Activated T-cell treated with anti-CD3 and anti-CD28 coated beads, Interleukin-2, amount 50 U/mL, for 72 hours (primary cell): ENCODE data around the gene EBP. TPM values are rescaled to one million over a fixed set of nuclear protein-coding genes. Genes with fewer than 3 reads are reported as not detected.
"Not testable (repeated sequence)": the region's sequence is repeated elsewhere in the genome, so short reads cannot be mapped to it uniquely, and the experiment has no call there.

ENCODE experiments used
- ATAC-seq, 2 donors: fragments of 150-1000 bp; cut with Tn5 transposase; replicated peaks in 1 of 2; 2 replicates each; pipeline ENCODE4 v1.10.0; 2021; ENCODE audit warnings: moderate library complexity in 2 of 2, mild to moderate bottlenecking in 1 of 2
- DNase-seq, 2 donors: peaks; one replicate each; pipeline ENCODE4 v3.0.0; 2021 to 2022; ENCODE audit warnings: mixed read lengths in 1 of 2
- H3K27ac Mint-ChIP-seq: one replicate; pipeline ENCODE4 v1.8.0; 2022; ENCODE audit warnings: mild to moderate bottlenecking, moderate library complexity, mixed read lengths
- H3K27me3 Mint-ChIP-seq: one replicate; pipeline ENCODE4 v1.8.0; 2022; ENCODE audit warnings: low read depth, mixed read lengths
- H3K36me3 Mint-ChIP-seq, 2 donors: one replicate each; pipeline ENCODE4 v1.8.0; 2022; ENCODE audit warnings: mixed read lengths in 2 of 2, mild to moderate bottlenecking in 1 of 2; ENCODE audit not compliant: insufficient read depth in 2 of 2
- H3K4me1 Mint-ChIP-seq: one replicate; pipeline ENCODE4 v1.8.0; 2022; ENCODE audit warnings: low read depth, mixed read lengths
- H3K4me3 Mint-ChIP-seq, 2 donors: one replicate each; pipeline ENCODE4 v1.8.0; 2022; ENCODE audit warnings: mild to moderate bottlenecking in 2 of 2, mixed read lengths in 2 of 2, moderate library complexity in 2 of 2
- H3K9me3 Mint-ChIP-seq, 2 donors: one replicate each; pipeline ENCODE4 v1.8.0; 2022; ENCODE audit warnings: mixed read lengths in 2 of 2
- total RNA-seq, 2 donors: library from RNA; stranded (reverse); gene quantifications; one replicate each; pipeline ENCODE4 v1.2.3, GENCODE V29; 2022

EBP gene
- total RNA-seq, 2 donors from 2014 or later: 112 to 113 TPM

- not testable (repeated sequence) for H3K36me3 Mint-ChIP-seq, H3K4me3 Mint-ChIP-seq, H3K9me3 Mint-ChIP-seq, ATAC-seq, H3K27me3 Mint-ChIP-seq, DNase-seq
- Mint-ChIP-seq H3K27ac (peak overlapping the region; percentile 48), H3K4me1 (peaks cover 14% of the 10 kb centered on the region)
Observed at GRCh38 chrX:48519481-48519880, 2.1 kb upstream of the EBP start.

- DNase-seq (peak; percentile 22), ATAC-seq (no peak)
- Mint-ChIP-seq H3K27ac (peak overlapping the region; percentile 95), H3K27me3 (no peaks in the 10 kb centered on the region), H3K4me1 (peaks cover 18% of the 10 kb centered on the region), H3K9me3 (no peaks in the 10 kb centered on the region), H3K4me3 (peak overlapping the region; percentile 86 to 91), H3K36me3 (peaks cover 6% of the 10 kb centered on the region in 2 donors)
Observed at GRCh38 chrX:48520455-48520854, 1.2 kb upstream of the EBP start.

DNA sequence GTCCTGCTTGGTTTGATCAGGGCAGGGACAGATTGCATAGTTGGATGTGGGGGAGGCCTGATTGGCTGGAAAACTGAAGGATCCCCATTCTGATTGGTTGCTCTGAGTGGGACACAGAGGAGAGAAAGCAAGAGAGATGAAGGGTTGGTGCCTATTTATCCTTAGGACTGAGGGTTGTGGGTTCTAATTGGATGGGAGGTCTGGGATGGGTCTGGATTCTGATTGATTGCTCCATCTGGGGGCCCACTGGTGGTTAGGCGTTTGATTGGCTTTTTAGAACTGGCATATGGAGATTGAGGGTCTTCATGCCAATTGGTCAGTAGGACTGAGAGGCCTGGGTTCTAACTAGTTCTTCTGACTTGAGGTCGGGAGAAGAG, 644 bp upstream of the EBP start:
- H3K36me3 Mint-ChIP-seq: peaks cover 6% of the 10 kb centered on the region in 2 donors
- peak overlapping the region; percentile 95 for H3K27ac Mint-ChIP-seq
- H3K4me1 Mint-ChIP-seq: peaks cover 18% of the 10 kb centered on the region
- H3K4me3 Mint-ChIP-seq: peak overlapping the region; percentile 86 to 91
- ATAC-seq (no peak), DNase-seq (no peak)
- H3K9me3 Mint-ChIP-seq: no peaks in the 10 kb centered on the region
- no peaks in the 10 kb centered on the region for H3K27me3 Mint-ChIP-seq

DNA sequence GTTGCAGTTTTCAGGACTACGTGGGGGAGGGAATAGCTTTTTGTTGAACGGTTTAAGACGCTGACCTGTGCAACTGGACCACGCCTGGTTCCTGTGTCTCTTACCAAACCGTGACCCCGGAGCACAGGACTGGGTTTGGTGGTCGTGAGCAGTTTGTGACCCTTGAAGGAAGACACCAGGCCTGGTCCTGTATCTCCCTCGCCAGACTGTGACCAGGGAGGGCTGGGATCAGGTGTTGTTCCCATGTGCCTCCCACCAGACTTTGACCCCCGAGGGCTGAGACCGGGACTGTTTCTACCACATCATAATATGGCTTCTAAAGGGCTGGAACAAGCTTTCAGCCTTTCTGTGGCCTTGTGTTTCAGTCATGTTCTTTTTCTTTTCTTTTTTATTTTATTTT, 683 bp downstream of the EBP start:
- H3K4me1 Mint-ChIP-seq: peaks cover 24% of the 10 kb centered on the region
- peaks cover 9 to 14% of the 10 kb centered on the region in 2 donors for H3K36me3 Mint-ChIP-seq
- DNase-seq (no peak), ATAC-seq (no peak)
- H3K27me3 Mint-ChIP-seq: no peaks in the 10 kb centered on the region
- H3K4me3 Mint-ChIP-seq: peak overlapping the region; percentile 86 to 91
- H3K9me3 Mint-ChIP-seq: no peaks in the 10 kb centered on the region
- H3K27ac Mint-ChIP-seq: peak overlapping the region; percentile 91

GRCh38 chrX:48523682-48524081, 2.1 kb downstream of the EBP start:
- Mint-ChIP-seq H3K4me3 (peak overlapping the region; percentile 55 to 60), H3K36me3 (peaks cover 15 to 25% of the 10 kb centered on the region in 2 donors), H3K27ac (peak overlapping the region; percentile 8), H3K9me3 (no peaks in the 10 kb centered on the region), H3K27me3 (no peaks in the 10 kb centered on the region), H3K4me1 (peaks cover 24% of the 10 kb centered on the region)
- ATAC-seq (no peak), DNase-seq (no peak)

- not testable (repeated sequence) for H3K27ac Mint-ChIP-seq, H3K4me3 Mint-ChIP-seq, H3K27me3 Mint-ChIP-seq, DNase-seq, H3K9me3 Mint-ChIP-seq, ATAC-seq
- H3K36me3 Mint-ChIP-seq: peaks cover 17 to 29% of the 10 kb centered on the region in 2 donors
- H3K4me1 Mint-ChIP-seq: peaks cover 19% of the 10 kb centered on the region
Observed at GRCh38 chrX:48525853-48526252, 4.2 kb downstream of the EBP start.

DNA sequence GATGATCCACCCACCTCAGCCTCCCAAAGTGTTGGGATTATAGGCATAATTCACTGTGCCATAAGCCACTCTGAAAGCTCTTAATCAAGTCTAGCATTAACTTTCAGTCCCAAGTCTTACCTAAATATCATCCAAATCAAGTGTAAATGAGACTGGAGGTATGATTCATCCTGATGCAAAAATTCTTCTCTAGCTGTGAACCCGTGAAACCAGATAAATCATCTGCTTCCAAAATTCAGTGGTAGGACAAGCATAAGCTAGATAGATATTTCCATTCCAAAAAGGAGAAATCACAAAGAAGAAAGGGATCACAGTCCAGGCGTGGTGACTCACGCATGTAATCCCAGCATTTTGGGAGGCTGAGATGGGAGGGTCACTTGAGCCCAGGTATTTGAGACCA, 9.1 kb downstream of the EBP start:
- ATAC-seq: no peak
- no peaks in the 10 kb centered on the region for H3K27me3 Mint-ChIP-seq
- peaks cover 16% of the 10 kb centered on the region for H3K4me1 Mint-ChIP-seq
- H3K9me3 Mint-ChIP-seq: no peaks in the 10 kb centered on the region
- no peak overlapping the region for H3K27ac Mint-ChIP-seq
- DNase-seq: no peak
- H3K36me3 Mint-ChIP-seq: peaks cover 11 to 23% of the 10 kb centered on the region in 2 donors
- peak overlapping the region in 1 of 2 donors; percentile 33 for H3K4me3 Mint-ChIP-seq

- peak; percentile 14 to 17 for DNase-seq
- no peaks in the 10 kb centered on the region for H3K27me3 Mint-ChIP-seq
- H3K27ac Mint-ChIP-seq: peak overlapping the region; percentile 80
- ATAC-seq: peak; percentile 55 to 78
- H3K4me1 Mint-ChIP-seq: peaks cover 13% of the 10 kb centered on the region
- H3K36me3 Mint-ChIP-seq: peaks cover 11 to 20% of the 10 kb centered on the region in 2 donors
- H3K9me3 Mint-ChIP-seq: no peaks in the 10 kb centered on the region
- H3K4me3 Mint-ChIP-seq: peak overlapping the region in 1 of 2 donors; percentile 66
Observed at GRCh38 chrX:48531358-48531959, 9.9 kb downstream of the EBP start.

GRCh38 chrX:48532161-48532560, 10.6 kb downstream of the EBP start:
- H3K4me3 Mint-ChIP-seq: peak overlapping the region in 1 of 2 donors; percentile 66
- ATAC-seq (no peak), DNase-seq (no peak)
- peaks cover 10% of the 10 kb centered on the region for H3K4me1 Mint-ChIP-seq
- no peaks in the 10 kb centered on the region for H3K9me3 Mint-ChIP-seq
- no peaks in the 10 kb centered on the region for H3K27me3 Mint-ChIP-seq
- H3K27ac Mint-ChIP-seq: peak overlapping the region; percentile 80
- peaks cover 8 to 16% of the 10 kb centered on the region in 2 donors for H3K36me3 Mint-ChIP-seq

- no peak for DNase-seq
- Mint-ChIP-seq H3K27ac (no peak overlapping the region), H3K36me3 (peaks cover 7 to 9% of the 10 kb centered on the region in 2 donors), H3K4me3 (no peak overlapping the region), H3K4me1 (peaks cover 10% of the 10 kb centered on the region), H3K27me3 (no peaks in the 10 kb centered on the region), H3K9me3 (no peaks in the 10 kb centered on the region)
- peak in 1 of 2 donors; percentile 37 for ATAC-seq
Observed at GRCh38 chrX:48533165-48533564, 11.6 kb downstream of the EBP start.

- Mint-ChIP-seq H3K4me1 (peaks cover 17% of the 10 kb centered on the region), H3K9me3 (no peaks in the 10 kb centered on the region), H3K27ac (no peak overlapping the region), H3K36me3 (peaks cover 3 to 6% of the 10 kb centered on the region in 2 donors), H3K4me3 (peak overlapping the region; percentile 82 to 99), H3K27me3 (no peaks in the 10 kb centered on the region)
- DNase-seq (no peak), ATAC-seq (no peak)
Observed at GRCh38 chrX:48538641-48539344, 17.2 kb downstream of the EBP start.

DNA sequence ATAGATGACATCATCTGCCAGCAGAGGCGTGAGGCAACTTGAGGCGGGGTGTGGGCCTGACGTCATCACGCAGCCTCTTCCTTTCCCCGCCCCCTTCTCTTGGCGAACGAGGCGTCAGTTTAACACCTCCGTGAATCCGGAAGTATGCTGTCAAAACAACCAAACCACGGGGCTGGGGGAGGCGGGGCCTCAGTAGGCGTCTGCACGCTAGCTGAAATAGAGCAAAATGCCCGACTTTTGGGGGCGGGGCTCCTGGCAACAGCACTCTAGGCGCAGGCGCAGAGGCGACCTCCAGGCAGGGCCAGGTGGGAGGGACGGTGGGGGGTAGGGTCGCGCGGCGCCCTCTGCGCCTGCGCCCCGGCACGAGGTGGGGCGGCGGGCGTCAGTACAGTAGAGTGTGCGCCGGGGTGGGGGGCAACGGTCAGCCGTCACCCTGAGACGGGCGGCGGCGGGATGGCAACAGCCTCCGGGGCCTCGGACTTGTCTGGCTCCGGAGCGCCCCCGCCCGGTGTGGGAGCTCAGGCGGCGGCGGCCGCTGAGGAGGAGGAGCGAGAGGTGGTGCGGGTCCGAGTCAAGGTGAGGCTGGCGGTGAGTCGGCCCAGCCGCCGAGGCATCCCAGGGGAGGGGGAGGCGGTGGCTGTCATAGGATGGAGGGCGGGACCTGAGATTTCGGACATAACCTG, 17.9 kb downstream of the EBP start, which contains the start of gene TBC1D25:
Gene TBC1D25 (plus strand): TSS at position 370 of the 683 bp plus-strand sequence. CDS start 84 bp downstream, at position 454.
- H3K36me3 Mint-ChIP-seq: peaks cover 3 to 6% of the 10 kb centered on the region in 2 donors
- ATAC-seq: peak; percentile 87 to 88

DNA sequence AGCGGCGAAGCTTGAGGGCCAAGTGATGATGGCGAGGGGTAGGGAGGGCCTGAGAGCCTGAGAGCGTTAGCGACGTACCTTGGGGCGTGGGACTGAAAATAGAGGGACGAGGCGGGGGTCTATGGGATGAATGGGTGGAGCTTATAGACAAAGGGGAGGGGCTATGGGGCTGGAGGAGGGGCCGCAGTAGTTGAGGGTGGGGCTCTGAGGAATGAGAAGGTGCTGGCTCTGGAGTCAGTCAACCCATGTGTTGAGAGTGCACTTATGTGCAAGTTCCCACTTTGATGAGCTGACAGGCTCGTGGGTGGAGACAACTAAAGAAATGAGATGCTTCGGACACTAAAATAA, 18.4 kb downstream of the EBP start:
- H3K27me3 Mint-ChIP-seq: no peaks in the 10 kb centered on the region
- peak overlapping the region; percentile 95 for H3K27ac Mint-ChIP-seq
- H3K4me1 Mint-ChIP-seq: peaks cover 17% of the 10 kb centered on the region
- peak overlapping the region; percentile 82 to 99 for H3K4me3 Mint-ChIP-seq
- peak in 1 of 2 donors; percentile 61 for DNase-seq
- H3K36me3 Mint-ChIP-seq: peaks cover 3 to 6% of the 10 kb centered on the region in 2 donors
- no peaks in the 10 kb centered on the region for H3K9me3 Mint-ChIP-seq
- peak; percentile 54 to 65 for ATAC-seq

More for the DNA sequence above, 17.9 kb downstream of the EBP start, which contains the start of gene TBC1D25:
- Mint-ChIP-seq H3K4me1 (peaks cover 17% of the 10 kb centered on the region), H3K27ac (peak within 1 kb of the TSS; percentile 95), H3K9me3 (no peaks in the 10 kb centered on the region), H3K27me3 (no peaks in the 10 kb centered on the region), H3K4me3 (peak within 1 kb of the TSS; percentile 82 to 99)
- DNase-seq: peak; percentile 94 to 97
